HG03025 (cell line): ENCODE measurements around the gene PLA2G10.
"Not testable (repeated sequence)": the region's sequence is repeated elsewhere in the genome, so short reads cannot be mapped to it uniquely, and the experiment has no call there.

Experiments
- ATAC-seq: cut with Tn5 transposase; IDR thresholded peaks from one replicate; pipeline ENCODE4 v1.9.1; 2021; ENCODE audit warnings: mild to moderate bottlenecking, moderate library complexity; ENCODE audit not compliant: unreplicated experiment, low FRiP score

Gene PLA2G10

DNA sequence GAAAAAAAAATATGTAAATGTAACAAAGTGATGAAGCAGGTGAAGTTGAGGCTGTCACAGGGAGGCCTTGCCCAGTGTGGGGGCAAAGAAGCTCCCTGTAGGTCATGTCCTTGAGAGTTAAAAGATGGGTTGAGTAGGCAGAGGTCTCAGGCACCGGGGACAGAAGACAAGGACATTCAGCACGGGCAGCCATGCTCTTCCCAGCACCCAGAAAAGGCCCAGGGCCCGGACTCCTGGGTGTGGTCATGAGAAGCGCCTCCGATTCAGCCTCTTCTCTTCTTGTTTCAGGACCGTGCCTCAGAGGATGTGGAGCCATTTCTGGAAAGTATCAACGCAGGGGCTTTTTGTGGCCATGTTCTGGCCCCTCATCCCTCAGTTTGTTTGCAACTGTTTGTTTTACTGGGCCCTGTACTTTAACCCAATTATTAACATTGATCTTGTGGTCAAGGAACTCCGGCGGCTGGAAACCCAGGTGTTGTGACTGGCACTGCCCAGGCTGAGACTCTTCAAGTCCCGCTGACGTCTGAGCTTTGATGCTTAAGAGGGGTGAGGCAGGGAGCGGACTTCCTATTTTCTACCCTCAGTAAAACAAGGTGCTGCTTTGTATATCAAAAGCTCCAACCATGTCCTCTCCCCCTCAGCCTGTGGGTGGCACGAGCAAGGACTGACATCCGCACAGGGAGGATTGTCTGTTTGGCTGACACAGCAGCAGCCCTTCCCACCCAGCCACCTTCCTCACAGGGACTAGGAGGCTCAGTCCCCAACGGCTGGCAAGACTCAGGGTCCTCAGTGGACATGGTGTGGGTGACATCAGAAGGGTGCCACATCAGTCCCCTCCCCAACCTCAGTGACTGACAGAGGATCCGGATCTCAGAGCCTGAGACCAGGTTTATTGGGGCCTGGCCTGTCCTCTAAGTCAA lies 26.5 kb downstream of the PLA2G10 start:
- no peak for ATAC-seq

DNA sequence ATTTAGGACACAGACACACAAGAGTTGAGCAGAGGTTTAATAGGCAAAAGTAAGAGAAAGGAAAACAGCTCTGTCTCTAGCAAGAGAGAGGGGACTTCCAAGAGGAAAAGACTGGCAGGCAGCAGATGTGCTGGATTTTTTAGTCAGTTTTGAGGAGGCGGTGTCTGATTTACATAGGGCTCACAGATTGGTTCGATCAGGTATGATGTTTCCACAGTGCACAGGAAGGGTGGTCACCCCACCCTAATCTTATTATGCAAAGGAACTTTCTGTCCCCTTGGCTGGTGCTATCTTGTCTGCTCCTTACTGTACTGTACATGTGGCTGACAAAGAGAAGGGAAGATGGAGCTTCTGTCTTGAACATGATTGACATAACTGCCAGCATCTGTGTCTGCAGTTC lies 36.0 kb downstream of the PLA2G10 start:
- peak; percentile 85 for ATAC-seq

DNA sequence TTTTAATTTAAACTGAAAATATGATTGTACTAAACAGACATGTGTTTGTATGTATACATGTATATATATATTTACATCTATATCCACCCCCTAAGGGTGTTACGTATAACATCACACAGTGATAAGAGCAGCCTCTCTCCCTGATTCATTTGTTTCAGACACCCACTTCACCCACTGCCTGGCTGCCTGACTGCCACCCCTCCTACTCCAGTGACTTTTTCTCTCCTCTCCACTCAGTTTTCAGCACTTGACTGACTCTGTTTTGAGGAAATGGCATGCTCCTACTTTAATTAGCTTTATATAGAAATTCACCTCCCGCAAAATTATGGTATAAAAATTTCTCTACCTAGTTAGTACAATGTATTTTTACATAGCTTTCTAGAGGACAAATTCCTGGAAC lies 41.4 kb downstream of the PLA2G10 start:
- no peak for ATAC-seq

DNA sequence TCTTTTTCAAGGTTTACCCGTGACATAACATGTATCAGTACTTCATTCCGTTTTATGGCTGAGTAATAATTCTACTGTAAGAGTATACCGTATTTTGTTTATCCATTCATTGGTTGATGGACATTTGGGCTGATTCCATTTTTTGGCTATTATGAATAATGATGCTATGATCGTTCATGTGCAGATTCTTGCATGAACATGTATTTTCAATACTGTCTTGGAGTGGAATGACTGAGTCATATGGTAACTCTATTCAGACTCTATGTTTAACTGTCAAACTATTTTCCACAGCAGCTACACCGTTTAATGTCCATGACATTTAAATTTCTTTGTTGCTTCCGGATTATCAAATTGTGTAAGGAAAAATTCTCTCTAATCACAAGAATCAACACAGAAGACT lies 43.5 kb downstream of the PLA2G10 start:
- no peak for ATAC-seq

DNA sequence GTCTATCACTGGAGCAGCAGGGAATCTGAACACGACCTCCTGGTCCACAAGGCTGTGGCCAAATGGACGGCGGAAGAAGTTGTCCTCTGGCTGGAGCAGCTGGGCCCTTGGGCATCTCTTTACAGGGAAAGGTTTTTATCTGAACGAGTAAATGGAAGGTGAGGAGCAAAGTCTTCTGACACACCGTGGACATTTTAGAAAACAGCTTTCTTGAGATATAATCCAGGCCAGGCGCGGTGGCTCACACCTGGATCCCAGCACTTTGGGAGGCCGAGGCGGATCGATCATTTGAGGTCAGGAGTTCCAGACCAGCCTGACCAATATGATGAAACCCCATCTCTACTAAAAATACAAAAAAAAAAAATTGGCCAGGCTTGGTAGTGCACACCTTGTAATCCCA lies 44.3 kb downstream of the PLA2G10 start:
- ATAC-seq: no peak

DNA sequence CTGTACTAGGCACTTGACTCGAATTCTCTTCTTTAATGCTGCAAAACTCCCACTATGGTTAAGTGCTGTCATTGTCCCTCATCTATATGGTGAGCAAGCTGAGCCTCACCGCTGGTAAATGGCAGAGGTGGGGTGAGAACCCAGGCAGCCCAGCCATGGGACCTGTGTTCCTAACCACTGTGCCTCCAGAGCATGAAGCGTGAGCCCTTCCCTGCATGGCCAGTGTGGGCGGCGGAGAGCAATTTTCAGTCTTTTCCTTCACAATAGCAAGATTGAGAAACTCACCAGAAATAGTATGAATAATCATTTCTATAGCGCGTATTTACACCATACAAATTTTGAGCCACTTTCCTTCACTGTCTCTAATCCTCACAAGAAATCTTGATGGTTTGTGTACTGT lies 52.2 kb downstream of the PLA2G10 start:
- no peak for ATAC-seq

DNA sequence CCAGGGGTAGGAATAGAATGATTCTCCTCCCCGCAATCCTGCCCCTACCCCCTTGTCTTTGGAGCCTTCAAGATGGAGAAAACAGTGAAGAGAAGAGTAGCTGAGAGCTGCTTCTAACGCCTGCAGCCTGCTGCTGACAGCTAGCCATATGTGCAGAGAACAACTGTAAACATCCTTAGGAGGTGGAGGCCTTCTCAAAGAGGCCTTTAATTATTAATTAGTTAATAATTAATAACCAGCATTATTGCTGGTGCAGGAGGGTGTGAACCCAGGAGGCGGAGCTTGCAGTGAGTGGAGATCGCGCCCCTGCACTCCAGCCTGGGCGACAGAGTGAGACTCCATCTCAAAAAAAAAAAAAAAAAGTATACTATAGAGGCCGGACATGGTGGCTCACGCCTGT lies 52.9 kb downstream of the PLA2G10 start:
- ATAC-seq: no peak

DNA sequence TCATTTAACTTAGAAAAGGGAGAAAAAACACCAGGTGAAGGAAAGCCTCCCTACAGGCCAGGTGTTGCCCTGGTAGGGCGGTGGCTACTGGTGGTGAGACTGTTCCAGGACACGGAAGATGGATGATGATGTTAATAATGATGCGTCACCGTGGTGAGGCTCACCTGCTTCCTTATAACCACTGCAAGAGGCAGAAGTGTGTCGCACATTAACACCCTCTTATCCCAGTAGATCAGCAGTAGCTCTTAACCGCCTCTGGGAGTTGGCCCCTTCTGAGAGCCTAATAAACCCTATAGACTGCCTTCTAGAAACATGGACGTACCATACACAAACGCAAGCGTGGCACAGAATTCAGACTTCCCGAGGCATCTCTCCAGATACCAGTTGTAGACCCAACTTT lies 53.6 kb downstream of the PLA2G10 start:
- ATAC-seq: no peak

DNA sequence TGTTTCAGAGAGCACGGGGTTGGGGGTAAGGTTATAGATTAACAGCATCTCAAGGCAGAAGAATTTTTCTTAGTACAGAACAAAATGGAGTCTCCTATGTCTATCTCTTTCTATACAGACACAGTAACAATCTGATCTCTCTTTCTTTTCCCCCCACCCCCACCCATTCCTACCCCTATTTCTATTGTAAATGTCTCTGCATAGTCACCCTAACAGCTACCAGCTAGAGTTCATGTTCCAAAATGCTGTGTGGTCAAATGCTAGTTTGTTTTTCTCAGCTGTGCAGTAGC lies 57.2 kb downstream of the PLA2G10 start:
- ATAC-seq: not testable (repeated sequence)

DNA sequence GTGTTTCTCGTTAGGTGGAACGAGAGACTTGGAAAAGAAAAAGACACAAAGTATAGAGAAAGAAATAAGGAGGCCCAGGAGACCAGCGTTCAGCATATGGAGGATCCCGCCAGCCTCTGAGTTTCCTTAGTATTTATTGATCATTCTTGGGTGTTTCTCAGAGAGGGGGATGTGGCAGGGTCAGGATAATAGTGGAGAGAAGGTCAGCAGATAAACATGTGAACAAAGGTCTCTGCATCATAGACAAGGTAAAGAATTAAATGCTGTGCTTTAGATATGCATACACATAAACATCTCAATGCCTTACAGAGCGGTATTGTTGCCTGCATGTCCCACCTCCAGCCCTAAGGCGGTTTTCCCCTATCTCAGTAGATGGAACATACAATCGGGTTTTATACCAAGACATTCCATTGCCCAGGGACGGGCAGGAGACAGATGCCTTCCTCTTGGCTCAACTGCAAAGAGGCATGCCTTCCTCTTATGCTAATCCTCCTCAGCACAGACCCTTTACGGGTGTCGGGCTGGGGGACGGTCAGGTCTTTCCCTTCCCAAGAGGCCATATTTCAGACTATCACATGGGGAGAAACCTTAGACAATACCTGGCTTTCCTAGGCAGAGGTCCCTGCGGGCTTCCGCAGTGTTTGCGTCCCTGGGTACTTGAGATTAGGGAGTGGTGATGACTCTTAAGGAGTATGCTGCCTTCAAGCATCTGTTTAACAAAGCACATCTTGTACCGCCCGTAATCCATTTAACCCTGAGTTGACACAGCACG lies 57.7 kb downstream of the PLA2G10 start:
- ATAC-seq: not testable (repeated sequence)

DNA sequence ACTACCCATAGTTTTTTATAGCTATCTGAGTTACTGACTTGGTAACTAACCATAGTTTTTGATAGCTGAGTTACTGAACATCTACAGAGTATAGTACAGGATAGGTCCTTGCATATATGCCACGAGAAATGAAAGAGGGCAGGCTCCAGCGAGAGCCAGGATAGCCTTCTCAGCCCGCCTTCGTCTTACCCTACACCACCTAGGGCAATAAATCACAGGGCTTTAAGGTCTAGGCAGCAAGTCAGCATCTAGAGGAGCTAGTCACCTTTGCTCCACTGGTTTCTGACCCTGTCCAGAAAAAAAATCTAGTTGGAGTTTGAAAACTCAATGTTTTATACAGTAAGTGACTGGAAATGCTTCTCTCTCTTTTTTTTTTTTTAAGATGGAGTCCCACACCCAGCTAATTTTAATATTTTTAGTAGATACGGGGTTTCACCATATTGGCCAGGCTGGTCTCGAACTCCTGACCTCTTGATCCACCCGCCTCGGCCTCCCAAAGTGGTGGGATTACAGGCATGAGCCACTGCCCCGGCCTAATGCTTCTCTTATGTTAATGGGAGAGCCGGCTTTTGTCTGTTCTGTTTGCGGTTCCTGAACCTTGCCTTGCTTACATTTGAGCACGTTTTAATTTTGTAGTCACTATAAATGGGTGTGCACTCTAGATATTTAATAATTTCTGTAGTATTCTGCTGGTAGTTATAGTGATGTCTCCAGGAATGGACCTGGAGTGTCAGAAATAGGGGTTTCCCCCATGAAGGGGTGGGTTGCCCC lies 58.5 kb downstream of the PLA2G10 start:
- no peak for ATAC-seq

DNA sequence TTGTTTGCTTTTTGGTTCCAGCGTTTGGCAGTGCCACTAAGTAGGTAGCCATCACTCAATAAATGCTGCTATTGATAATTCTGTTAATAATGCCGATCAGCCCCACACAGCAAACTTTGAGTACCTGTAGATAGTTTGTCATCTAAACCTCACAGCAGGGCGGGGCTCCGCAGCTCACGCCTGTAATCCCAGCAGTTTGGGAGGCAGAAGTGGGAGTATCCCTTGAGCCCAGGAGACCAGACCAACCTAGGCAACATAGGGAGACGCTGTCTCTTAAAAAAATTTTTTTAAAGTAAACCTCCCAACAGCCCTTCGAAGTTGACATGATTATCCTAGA lies 59.8 kb downstream of the PLA2G10 start:
- no peak for ATAC-seq

DNA sequence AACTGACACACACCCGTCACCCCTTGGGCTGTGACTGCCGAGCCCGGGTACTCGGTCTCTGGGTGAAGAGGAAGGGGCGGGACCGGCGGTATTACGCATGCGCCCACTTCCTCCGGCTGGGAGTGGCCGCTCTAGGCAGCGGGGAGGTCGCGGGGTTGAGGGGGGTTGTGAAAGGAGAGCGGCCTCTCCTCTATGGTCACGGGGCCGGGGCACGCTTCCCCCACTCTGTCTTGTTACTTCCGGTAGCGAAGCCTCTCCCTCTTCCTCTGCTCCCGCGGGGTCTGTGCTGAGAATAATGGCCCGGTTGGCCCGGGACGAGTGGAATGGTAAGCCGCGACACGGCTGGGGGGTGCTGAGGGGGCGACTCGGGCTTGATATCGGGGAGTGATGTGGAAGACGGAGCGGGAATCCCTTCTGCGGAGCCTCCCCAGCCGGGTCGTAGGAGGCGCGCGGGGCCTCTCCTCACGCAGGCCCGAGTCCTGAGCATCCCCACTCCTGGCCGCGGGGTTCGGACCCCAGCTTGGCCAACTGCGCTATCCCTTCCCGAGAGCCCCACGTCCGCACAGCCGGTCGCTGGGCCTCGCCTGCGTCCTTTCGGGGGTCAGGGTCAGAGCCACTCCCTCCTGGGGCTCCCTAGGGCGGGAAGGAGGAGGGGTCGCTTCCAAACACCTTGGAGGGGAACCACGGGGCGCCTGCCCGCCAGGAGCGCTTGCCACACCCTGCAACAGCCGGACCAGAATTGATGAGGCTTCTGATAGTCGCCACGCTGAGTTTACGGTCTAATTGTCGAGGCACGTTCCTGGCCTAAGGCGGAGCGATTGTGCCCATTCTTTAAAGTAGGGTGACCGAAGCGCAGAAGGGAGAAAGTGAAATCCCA lies 61.2 kb downstream of the PLA2G10 start, which contains the start of gene BFAR:
Gene BFAR (plus strand): TSS at position 259 of the 877 bp plus-strand sequence. CDS start 11,396 bp downstream, outside the sequence.
- peak; percentile 78 for ATAC-seq

DNA sequence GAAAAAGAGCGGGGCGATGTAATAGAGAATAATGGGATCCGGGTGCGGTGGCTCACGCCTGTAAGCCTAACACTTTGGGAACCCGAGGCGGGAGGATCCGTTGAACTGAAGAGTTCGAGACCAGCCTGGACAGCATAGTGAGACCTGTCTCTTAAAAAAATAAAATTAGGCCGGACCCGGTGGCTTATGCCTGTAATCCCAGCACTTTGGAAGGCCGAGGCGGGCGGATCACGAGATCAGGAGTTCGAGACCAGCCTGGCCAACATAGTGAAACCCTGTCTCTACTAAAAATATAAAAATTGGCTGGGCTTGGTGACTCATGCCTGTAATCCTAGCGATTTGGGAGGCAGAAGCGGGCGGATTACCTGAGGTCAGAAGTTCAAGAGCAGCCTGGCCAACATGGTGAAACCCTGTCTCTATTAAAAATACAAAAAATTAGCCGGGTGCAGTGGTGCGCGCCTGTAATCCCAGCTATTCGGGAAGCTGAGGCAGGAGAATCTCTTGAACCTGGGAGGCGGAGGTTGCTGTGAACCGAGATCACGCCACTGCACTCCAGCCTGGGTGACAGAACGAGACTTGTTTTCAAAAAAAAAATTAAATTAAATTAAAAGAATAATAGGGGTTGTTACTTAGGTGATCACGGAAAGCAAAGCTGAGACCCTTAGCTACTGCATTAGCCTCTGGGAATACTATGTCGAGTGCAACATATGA lies 63.3 kb downstream of the PLA2G10 start:
- not testable (repeated sequence) for ATAC-seq

DNA sequence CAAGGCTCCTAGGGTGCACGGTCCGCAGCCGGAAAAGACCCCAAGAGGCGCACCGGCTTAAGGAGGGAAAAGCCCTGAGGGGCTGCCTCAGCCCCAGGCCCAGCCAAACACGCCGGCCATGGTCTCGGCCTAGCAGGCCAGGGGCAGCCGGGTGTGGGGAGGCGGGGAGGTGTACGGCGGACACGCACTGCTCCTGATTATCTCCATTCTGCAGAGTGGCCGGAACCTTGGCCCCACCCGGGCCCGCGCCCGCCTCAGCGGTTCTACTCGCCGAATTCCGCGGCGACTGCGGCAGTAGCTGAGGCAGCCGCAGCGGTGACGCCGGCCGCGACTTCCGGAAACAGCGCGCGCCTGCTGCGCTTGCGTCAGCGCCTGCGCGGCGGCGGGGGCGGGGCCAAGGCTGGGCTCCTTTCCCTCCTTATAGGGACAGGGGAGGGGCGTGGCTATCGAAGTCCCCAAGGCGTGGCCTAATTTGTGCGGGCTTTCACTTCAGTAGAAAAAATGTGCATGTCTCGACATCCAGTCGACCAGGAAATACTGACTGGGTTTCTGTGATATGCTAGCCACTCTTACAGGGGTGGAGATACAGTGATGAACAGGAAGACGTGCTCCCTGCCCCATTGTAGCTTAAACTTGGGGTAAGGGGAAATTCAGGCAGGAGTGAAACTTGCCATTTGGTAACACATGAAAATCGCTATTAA lies 64.0 kb downstream of the PLA2G10 start, which contains the start of gene PARN:
Gene PARN (minus strand): TSS at position 342 of the 701 bp plus-strand sequence. CDS start 135 bp downstream, at position 207.
- no peak for ATAC-seq

DNA sequence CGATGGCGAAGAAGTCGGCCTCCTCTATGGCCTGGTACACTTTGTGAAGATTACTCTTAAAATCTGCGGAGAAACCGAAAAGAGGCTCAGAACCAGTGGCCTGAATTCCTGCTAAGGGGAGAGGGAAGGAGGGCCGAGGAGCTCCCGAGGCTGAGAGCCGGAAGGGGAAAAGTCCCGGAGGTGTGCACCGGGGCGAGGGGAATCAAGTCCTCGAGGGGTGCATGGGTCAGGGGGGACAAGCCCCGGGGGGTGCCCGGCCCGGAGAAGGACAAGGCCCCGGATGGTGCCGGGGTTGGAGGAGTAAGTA lies 64.5 kb downstream of the PLA2G10 start:
- ATAC-seq: no peak

DNA sequence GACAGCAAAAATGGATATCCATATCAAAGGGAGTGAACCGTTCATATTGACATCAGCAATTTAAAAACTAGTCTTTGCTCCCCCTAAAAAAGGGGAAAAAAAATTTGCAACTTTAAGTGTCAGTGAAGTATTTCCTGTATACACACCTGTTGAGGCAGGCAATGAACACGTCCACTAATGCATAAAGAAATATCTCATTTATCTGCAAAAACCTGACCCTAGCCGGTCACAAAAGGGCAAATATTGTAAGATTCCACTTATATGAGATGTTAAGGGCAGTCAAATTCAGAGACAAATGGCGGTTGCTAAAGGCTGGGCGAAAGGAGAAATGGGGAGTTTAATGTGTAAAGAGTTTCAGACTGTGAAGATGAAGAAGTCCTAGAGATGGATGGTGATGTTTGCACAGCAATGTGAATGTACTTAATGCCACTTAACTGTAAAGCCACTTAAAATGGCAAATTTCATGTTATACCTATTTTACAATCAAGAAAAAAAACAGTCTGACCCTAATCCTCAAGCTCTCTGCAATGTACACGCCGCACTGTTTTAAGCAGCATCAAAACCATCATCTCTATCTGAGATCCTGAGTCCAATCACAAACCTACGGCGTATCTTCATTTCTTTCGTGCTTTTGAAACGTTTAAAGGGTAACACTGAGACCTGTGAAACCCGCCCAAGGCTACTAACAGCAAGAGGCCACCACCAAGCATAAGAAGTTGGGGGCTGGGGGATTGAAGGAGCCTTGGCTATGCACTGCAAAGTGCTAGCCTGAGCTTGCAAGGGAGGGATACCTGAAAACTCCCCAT lies 65.1 kb downstream of the PLA2G10 start:
- ATAC-seq: no peak

DNA sequence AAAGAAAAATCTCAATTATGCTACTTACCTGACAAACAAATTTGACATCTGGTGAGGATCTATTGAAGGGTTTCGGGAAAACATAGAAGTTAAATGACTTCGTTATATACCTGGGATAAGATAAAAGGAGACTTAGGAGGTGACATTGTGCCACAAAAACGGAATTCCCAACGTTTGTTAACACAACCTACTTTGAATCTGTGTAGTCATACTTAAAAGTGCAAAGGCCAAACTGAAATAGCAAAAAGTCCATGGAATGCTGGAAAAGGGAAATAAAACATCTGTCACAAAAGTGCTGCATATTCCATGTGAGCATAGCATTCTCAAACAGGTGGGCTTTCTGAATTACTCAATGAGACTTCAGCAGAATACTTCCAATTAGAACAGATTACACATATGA lies 67.0 kb downstream of the PLA2G10 start:
- no peak for ATAC-seq
